NK-92 treated with Interleukin-12 subunit alpha and Interleukin-12 subunit beta, amount 100 ng/mL, for 24 hours (cell line): ENCODE results near the gene UVRAG.

Experiments used
- DNase-seq: peaks from one replicate; lab custom pipeline; 2025; lab: John Stamatoyannopoulos, UW

Gene UVRAG

DNA sequence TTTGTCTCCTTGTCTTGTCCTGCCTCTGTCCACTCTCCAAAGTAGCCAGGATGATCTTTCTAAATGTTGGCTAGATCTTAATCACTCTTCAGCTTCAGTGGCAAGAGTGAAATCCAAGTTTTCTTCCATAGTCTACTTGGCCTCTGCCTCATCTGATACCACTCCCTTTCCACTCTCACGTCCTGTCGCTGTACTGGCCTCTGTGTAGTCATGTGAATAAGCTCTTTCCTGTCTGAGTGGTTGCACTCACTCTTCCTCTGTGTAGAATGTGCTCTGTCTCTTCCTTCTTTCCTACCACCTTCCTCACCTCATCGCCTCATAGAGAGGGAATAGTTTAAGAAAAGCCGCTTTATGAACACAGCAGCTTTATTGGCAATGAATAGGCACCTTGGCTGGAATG, 304.8 kb downstream of the UVRAG start:
- no peak for DNase-seq

DNA sequence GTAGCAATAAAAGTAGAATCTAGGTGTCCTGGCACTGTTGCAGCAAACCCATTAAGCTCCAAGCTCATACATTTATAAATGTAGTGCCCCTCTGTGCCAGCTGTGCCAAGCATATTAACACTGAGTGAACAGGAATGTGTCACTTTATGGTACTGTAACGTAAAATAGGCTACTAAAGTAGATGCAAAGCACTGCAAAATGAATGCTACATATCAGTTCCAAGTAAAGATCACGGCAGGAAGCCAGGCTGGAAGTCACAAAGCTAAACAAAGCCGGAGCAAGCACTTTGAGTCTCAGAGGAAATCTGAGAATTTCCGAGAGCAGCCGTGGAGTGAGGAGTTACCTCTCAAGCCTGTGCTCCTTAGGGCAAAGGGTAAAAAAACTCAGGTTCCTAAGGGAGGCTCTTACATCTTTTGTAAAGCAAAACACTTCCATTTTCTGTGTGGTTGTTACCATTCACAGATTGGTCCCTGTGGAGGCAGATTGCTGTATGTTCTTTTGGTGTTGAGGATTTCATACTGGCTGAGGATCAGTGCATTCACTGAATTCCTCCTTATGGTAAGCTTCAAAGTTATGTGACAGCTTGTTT, 305.6 kb downstream of the UVRAG start:
- DNase-seq: no peak

DNA sequence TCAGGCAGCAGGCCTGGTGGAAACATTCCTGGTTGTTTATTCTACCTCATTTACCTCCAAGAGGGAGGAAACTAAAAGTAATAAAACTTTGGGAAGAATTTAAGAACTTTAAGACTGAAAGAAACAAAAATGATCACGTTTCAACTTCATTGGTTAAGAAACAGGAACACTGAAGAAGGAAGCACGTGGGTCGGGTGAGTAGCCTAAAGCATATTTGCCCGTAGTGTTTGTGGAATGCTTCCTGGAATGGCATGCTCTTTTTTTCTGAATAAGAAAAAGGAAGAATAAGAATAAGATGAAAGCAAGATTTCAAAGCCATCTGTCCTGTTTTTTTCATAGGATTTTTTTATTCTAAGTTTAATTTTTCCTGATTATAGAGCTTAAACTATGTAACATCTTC, 308.2 kb downstream of the UVRAG start:
- DNase-seq: no peak

GRCh38 chr11:76124905-76125770, 310.1 kb downstream of the UVRAG start:
- DNase-seq: no peak

DNA sequence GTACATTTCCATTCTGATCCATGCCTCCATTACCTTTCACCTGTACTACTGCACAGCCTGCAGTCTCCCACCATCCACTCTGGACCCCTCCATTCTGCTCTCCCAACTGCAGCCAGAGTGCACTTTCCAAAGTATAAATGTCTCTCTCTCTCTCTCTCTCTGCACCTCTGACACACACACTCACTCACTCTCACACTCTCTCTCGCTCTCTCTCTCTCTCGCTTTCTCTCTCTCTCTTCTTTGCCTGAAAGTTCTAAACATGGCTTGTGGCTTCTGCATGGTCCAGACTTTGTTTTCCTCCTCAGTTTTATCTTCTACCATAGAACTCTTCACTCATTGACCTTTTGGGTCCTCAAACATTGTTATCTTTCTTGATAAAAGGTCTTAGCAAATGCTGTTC, 314.7 kb downstream of the UVRAG start:
- DNase-seq: no peak

- no peak for DNase-seq
Measured at GRCh38 chr11:76131142-76131541, 316.1 kb downstream of the UVRAG start.

DNA sequence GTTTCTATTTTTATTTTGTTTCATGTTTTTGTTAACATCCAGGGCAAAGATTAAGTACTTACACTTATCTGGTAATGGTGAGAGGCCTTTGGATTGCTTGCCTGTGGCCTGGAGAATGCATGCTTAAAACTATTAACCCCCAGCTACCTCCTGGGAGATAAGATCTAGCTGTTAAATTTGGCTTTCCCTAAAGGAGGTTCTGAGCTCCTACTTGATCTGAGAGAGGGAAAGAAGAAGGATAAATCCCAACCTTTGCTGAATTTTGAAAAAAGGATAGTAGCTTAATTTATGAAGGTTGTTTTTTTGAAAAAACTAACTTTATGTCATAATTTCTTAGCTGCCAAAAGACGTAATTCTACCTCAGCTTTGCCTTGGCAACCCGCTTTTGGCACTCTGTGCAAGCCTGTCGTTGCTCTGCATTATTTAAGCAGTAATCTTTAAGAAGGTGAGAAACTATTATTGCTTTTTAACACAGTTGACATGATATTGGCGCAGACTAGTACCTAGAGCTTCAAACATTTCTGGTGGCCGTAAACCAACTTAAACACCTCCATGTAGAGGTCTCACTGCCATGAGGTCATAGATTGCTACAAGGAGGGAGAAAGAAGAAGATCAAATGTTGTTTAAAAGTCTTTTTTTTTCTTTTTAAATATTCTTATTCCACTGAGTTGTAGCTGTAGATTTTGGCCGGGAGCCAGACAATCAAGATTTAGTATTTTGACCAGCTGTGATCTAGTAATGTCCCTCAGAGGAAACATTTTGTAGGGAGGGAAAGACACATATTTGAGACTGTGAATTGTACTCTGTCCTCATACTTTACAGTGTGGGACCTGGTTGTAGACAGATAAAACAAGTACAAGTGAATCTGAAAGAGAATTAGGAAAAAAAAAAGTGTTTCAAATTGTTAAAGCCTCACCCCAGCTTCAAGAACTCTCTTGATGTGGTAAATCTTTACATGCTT, 316.9 kb downstream of the UVRAG start:
- no peak for DNase-seq

- DNase-seq: no peak
Measured at GRCh38 chr11:76134239-76134638, 319.2 kb downstream of the UVRAG start.

DNA sequence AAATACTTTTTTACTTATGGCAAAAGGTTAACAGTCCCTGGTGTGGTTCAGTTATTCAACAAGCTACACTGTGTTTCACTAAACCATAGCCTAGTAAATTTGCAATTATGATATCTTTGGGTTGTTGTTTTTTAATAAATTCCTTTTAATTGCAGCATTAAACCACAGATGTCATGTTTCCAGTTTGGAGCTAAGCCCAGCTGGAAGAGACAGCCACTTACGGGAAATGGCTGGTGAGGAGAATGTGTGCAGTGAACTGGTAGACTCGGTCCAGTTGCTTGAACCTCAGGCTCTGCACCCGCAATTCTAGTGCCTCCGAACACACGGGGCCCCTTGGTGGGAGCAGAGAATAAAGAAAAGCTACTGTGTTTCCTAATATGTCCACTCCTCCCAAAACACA, 320.5 kb downstream of the UVRAG start:
- DNase-seq: no peak

GRCh38 chr11:76139314-76139713, 324.3 kb downstream of the UVRAG start:
- no peak for DNase-seq

GRCh38 chr11:76140912-76141574, 326.0 kb downstream of the UVRAG start:
- no peak for DNase-seq

DNA sequence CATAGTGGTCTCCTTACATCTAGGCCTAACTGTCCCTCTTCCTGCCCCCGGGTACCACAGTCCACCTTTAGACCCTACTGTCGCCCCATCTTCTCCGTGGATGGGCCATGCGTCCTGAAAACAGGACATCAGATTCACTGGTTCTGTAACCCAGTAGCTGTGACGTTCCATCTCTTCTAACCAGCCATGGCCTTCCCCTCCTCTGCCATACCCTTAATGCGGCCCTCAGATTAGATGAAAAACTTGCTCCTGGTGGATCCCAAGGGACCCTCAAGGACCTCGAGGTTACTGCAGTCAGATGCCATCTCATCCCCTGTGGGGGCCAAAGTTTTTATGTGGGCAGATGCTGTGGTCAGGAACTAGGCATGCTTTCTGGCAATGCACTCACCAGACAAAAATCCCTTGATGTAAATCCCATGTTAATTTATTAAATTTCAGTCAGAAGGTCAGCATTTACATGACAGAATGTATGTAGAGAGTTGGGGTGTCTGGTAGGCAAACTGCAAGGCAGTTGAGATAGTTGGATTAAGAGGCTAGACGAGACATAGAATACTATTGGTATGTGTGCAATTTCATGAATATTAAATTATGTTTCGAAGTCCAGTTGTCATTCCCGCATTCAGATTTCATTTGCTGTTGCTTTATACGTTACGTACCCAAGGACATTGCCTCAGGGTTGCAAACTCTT, 327.0 kb downstream of the UVRAG start:
- no peak for DNase-seq

- no peak for DNase-seq
Measured at GRCh38 chr11:76143274-76143673, 328.3 kb downstream of the UVRAG start.

GRCh38 chr11:76147106-76147740, 332.2 kb downstream of the UVRAG start:
- no peak for DNase-seq

- no peak for DNase-seq
Measured at GRCh38 chr11:76148231-76148630, 333.2 kb downstream of the UVRAG start.

DNA sequence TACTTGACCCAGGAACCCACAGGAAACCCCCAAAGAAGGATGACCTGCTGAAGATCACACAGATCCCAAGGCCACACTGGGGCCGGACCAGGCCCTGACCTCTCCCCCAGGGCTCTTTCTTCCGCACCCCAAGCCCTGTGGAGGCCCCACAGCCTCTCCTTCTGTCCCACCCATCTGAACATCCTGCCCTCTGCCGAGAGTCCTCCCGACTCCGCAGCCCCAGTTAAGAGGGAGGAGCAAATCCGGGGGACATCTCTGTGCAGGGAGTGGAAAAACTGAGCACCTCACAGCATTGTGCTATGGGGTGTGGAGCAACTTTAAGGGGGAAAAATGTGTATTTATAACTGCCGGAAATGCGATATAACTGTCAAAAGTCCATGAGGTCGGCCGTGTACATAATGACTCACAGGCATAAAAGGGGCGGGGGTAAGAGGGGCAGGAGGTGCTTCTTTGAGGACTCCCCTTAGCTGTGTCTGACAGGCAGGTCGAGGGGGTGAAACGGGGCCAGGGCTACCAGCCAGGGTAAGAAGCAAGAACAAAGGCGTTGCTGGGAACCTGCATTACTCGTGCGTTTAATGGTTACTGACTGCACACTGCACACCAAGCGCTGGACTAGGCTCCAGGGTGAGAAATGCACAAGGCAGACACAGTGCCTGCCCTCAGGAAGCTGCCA, 334.1 kb downstream of the UVRAG start:
- no peak for DNase-seq

DNA sequence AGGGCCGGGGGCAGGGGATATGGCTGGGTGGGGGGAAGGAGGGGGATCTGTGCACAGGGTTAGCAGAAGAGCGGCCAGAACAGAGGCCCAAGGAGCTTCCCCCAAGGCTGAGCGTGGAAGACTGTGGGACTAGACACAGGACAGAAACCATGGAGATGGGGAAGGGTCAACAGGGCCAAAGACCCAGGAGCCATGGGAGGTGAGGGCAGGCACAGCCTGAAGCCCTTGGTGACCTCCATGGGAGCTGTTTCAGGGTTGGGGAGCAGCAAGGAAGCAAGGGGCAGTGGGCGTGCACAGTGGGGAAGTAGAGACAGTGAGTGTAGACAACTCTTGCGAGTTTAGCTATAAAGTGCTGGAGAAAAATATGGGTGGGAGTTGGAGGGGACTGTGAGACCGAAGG, 334.7 kb downstream of the UVRAG start:
- DNase-seq: no peak

DNA sequence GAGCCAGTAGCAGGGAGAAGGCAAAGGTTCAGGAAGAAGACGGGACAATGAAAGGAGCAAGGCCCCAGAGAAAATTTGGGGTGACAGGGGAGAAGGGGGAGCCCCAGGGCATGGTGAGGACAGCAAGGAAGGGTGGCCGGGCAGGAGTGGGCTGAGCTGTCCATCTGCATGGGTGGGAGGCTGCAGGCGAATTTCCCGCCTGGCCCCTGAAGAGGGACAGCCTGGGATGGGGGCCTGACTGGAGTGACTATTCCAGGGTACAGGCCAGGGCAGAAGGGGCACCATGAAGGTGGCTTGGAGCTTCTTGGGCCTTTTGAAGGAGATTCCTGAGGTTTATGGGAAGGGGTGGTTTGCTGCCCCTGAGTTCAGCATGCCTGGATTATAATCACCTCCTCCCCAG, 335.1 kb downstream of the UVRAG start:
- no peak for DNase-seq

DNA sequence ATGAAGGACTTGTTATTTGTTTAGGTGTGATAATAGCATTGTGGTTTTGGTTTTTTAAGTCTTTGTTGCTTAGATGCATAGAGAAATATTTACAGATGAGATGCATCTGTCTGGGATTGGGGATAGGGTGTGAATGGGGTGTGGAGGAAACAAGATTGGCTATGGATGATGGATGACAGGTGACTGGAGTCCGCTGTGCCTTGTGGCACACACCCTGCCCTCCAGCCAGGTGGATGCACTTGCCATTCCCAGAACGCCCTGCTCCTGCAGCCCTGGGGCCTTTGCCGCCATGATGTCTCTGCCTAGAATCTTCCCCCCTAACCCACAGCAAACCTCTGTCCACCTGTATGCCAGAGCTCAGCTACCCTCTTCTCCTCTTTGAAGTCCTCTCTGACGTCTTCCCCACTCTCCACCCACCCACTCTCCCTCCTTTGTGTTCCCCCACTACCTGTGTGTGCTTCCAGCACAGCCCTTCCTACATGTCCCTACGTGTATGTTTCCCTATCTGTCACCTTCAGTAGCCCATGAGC, 336.6 kb downstream of the UVRAG start:
- DNase-seq: no peak

DNA sequence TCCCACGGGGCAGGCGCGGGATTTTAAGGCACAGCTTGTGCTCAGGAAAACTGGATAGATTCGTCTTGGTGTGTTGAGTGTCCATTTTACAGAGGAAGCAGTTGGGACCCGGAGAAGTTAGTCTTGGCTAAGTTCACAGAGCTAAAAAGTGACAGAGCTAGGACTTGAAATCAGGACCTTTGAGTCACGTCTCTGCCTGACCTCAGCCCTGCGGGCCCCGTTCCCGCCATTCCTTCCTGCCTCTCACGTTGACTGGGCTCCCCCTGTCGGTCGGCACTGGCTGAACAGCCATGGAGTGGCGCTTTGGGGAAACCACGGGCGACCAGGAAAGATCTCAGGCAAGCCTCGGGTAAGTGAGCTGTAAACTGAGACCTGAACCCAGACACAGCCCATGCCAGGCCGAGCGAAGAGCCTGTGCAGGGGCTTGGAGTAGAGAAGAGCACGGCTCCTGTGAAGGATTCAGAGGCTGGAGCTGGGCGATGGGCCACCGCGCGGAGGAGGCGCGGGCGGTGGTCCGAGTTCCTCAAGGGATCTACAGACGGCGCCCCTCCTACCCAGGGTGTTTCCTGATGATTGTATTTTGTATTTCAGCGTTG, 337.2 kb downstream of the UVRAG start:
- DNase-seq: peak; percentile 60
